GM19468 (cell line): Measurements from ENCODE around the gene NEU4.
"Not testable (repeated sequence)": the region's sequence is repeated elsewhere in the genome, so short reads cannot be mapped to it uniquely, and the experiment has no call there.

Experiments used
- ATAC-seq: cut with Tn5 transposase; IDR thresholded peaks from one replicate; pipeline ENCODE4 v1.9.1; 2021; ENCODE audit warnings: mild to moderate bottlenecking, moderate library complexity, moderate number of reproducible peaks; ENCODE audit not compliant: unreplicated experiment; ENCODE audit errors: extremely low read depth

NEU4 gene

GRCh38 chr2:241823531-241824437, 14.8 kb downstream of the NEU4 start:
- not testable (repeated sequence) for ATAC-seq

GRCh38 chr2:241827394-241827793, 18.4 kb downstream of the NEU4 start:
- ATAC-seq: no peak

- ATAC-seq: no peak
These were observed 24.2 kb downstream of the NEU4 start for GRCh38 chr2:241833101-241833663.

- not testable (repeated sequence) for ATAC-seq
These were observed 24.9 kb downstream of the NEU4 start for GRCh38 chr2:241833756-241834526.

- ATAC-seq: no peak
These were observed 25.7 kb downstream of the NEU4 start for GRCh38 chr2:241834527-241835210.

GRCh38 chr2:241835611-241836010, 26.6 kb downstream of the NEU4 start:
- no peak for ATAC-seq

- ATAC-seq: no peak
These were observed 27.3 kb downstream of the NEU4 start for GRCh38 chr2:241836292-241836691.

GRCh38 chr2:241837197-241837965, 28.4 kb downstream of the NEU4 start:
- no peak for ATAC-seq

- ATAC-seq: no peak
These were observed 32.4 kb downstream of the NEU4 start for GRCh38 chr2:241841181-241842066.

- ATAC-seq: no peak
These were observed 33.0 kb downstream of the NEU4 start for GRCh38 chr2:241842067-241842415.

- no peak for ATAC-seq
These were observed 33.7 kb downstream of the NEU4 start for GRCh38 chr2:241842620-241843211.

GRCh38 chr2:241843321-241844065, 34.5 kb downstream of the NEU4 start:
- no peak for ATAC-seq

- ATAC-seq: peak; percentile 48
These were observed 35.2 kb downstream of the NEU4 start for GRCh38 chr2:241844066-241844728.

GRCh38 chr2:241844831-241845578, 36.0 kb downstream of the NEU4 start:
- no peak for ATAC-seq

GRCh38 chr2:241846406-241846805, 37.4 kb downstream of the NEU4 start:
- no peak for ATAC-seq

- ATAC-seq: no peak
These were observed 40.0 kb downstream of the NEU4 start for GRCh38 chr2:241848761-241849615.
